ENCODE data around the gene ELMOD2.

The ELMOD2 gene, protein sequence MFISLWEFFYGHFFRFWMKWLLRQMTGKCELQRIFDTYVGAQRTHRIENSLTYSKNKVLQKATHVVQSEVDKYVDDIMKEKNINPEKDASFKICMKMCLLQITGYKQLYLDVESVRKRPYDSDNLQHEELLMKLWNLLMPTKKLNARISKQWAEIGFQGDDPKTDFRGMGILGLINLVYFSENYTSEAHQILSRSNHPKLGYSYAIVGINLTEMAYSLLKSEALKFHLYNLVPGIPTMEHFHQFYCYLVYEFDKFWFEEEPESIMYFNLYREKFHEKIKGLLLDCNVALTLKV

DNA sequence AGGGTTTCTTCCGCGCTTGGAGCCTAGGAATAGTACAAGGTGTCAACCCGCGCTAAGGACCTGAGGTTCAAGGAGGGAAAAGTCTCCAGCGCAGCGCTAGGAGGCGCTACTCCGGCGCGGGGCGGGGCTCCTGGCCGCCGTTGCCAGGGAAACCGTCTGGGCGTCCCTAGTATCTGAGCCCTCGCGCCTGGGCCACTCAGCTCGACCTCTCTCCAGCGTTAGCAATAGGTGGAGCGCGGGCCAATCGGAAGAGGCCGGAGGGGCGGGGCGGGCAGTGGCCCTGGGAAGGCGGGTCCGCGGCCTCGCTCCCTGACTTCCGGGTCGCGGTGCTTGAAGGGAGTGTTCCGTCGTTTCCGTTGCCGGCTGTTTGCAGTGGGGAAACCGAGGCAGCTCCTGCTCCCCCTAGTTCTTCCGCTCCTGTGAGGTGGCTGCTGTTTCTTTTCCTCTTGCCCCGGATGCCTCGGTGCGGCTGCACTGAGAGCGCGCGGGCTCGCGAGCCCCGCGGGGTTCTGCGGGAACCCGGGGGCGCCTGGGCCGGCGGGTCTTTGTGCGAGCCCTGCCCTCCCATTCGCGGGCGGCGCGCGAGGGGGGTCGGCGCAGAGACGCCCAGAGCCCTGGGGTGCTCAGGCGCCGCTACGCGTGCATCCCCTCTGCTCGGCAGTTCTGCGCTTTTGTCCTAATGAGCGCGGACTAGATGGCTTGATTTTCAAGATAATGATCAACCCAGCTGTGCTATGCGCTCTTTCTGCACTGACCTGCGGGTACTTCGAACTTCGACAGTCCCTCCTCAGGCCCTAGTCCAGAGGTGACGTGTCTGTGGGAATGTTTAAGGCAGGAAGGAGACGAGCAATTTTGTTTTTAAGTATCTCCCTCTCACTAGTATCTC lies at the start of gene ELMOD2:
Gene ELMOD2, plus strand, starts transcription at position 312 of the 886 bp plus-strand sequence. CDS start 1,261 bp downstream, outside the sequence.
- ChIA-PET POLR2A (interaction anchor here (0.6 to 1.5 kb wide), 6 partner anchors 9 to 841 kb away, joined by 3 to 11 read pairs (median 4); partner anchors contain the start of genes CLGN and SCOC), CTCF (interaction anchor here (0.6 to 2.5 kb wide), 9 partner anchors 10 to 360 kb away, joined by 3 to 8 read pairs (median 3); partner anchors contain the start of gene CLGN)
- H3K4me3 ChIP-seq (ENCODE audit: low read depth, low read length): peak within 1 kb of the TSS; percentile 89
- H3K27ac ChIP-seq (ENCODE audit: extremely low read depth, low read depth, low read length): peak within 1 kb of the TSS; percentile 28; the same call in 1 of the 2 replicates
- H3K4me1 ChIP-seq (ENCODE audit: control insufficient read depth, insufficient read depth, low read length): no peaks in the 10 kb centered on the region
- H3K36me3 ChIP-seq (ENCODE audit: control insufficient read depth in 2 of 2, insufficient read depth in 1 of 2, low read length in 2 of 2): peaks cover 0 to 26% of the 10 kb centered on the region in 2 experiments; a peak in 1 of 3 replicates
- H3K9me3 ChIP-seq (ENCODE audit: control insufficient read depth, insufficient read depth, low read depth, low read length): no peaks in the 10 kb centered on the region
- 0 out of 2 replicates have a peak, but pooled peaks have one; percentile 77 for TF ChIP-seq ZNF391 (tag by site-specific recombination; IDR thresholded peaks at IDR 0.05; ENCODE audit: borderline replicate concordance, low read depth)
- TF ChIP-seq KLF1 (tag by site-specific recombination; IDR thresholded peaks at IDR 0.05): peak; percentile 91
- TF ChIP-seq, protein P1, sequence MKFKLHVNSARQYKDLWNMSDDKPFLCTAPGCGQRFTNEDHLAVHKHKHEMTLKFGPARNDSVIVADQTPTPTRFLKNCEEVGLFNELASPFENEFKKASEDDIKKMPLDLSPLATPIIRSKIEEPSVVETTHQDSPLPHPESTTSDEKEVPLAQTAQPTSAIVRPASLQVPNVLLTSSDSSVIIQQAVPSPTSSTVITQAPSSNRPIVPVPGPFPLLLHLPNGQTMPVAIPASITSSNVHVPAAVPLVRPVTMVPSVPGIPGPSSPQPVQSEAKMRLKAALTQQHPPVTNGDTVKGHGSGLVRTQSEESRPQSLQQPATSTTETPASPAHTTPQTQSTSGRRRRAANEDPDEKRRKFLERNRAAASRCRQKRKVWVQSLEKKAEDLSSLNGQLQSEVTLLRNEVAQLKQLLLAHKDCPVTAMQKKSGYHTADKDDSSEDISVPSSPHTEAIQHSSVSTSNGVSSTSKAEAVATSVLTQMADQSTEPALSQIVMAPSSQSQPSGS (tag by site-specific recombination; IDR thresholded peaks at IDR 0.05; ENCODE audit: low read depth): no peak
- TF ChIP-seq SP2 (tag by site-specific recombination; IDR thresholded peaks at IDR 0.05): peak; percentile 92
- TF ChIP-seq SP3 (tag by site-specific recombination; IDR thresholded peaks at IDR 0.05): peak; percentile 88
- TF ChIP-seq, protein P2, sequence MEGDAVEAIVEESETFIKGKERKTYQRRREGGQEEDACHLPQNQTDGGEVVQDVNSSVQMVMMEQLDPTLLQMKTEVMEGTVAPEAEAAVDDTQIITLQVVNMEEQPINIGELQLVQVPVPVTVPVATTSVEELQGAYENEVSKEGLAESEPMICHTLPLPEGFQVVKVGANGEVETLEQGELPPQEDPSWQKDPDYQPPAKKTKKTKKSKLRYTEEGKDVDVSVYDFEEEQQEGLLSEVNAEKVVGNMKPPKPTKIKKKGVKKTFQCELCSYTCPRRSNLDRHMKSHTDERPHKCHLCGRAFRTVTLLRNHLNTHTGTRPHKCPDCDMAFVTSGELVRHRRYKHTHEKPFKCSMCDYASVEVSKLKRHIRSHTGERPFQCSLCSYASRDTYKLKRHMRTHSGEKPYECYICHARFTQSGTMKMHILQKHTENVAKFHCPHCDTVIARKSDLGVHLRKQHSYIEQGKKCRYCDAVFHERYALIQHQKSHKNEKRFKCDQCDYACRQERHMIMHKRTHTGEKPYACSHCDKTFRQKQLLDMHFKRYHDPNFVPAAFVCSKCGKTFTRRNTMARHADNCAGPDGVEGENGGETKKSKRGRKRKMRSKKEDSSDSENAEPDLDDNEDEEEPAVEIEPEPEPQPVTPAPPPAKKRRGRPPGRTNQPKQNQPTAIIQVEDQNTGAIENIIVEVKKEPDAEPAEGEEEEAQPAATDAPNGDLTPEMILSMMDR (tag by site-specific recombination; IDR thresholded peaks at IDR 0.05): peak; percentile 80
- TF ChIP-seq, protein P3, sequence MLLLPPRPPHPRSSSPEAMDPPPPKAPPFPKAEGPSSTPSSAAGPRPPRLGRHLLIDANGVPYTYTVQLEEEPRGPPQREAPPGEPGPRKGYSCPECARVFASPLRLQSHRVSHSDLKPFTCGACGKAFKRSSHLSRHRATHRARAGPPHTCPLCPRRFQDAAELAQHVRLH (tag by site-specific recombination; IDR thresholded peaks at IDR 0.05): peak; percentile 35; the same call in 1 of the 2 replicates
- TF ChIP-seq ZNF785 (tag by site-specific recombination; IDR thresholded peaks at IDR 0.05): no peak
- TF ChIP-seq, protein P4, sequence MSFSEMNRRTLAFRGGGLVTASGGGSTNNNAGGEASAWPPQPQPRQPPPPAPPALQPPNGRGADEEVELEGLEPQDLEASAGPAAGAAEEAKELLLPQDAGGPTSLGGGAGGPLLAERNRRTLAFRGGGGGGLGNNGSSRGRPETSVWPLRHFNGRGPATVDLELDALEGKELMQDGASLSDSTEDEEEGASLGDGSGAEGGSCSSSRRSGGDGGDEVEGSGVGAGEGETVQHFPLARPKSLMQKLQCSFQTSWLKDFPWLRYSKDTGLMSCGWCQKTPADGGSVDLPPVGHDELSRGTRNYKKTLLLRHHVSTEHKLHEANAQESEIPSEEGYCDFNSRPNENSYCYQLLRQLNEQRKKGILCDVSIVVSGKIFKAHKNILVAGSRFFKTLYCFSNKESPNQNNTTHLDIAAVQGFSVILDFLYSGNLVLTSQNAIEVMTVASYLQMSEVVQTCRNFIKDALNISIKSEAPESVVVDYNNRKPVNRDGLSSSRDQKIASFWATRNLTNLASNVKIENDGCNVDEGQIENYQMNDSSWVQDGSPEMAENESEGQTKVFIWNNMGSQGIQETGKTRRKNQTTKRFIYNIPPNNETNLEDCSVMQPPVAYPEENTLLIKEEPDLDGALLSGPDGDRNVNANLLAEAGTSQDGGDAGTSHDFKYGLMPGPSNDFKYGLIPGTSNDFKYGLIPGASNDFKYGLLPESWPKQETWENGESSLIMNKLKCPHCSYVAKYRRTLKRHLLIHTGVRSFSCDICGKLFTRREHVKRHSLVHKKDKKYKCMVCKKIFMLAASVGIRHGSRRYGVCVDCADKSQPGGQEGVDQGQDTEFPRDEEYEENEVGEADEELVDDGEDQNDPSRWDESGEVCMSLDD (tag by site-specific recombination; IDR thresholded peaks at IDR 0.05): peak; percentile 41
- TF ChIP-seq ZNF621 (tag by site-specific recombination; IDR thresholded peaks at IDR 0.05): no peak
- TF ChIP-seq KLF10 (tag by site-specific recombination; IDR thresholded peaks at IDR 0.05): 0 out of 2 replicates have a peak, but pooled peaks have one; percentile 14
- peak; percentile 63; the same call in 1 of the 2 replicates for TF ChIP-seq ZNF423 (tag by site-specific recombination; IDR thresholded peaks at IDR 0.05)
- TF ChIP-seq ZFP69B (tag by site-specific recombination; IDR thresholded peaks at IDR 0.05): no peak
- peak; percentile 87 for TF ChIP-seq ZNF335 (tag by site-specific recombination; conservative IDR thresholded peaks at IDR 0.05)
- TF ChIP-seq, protein P5, sequence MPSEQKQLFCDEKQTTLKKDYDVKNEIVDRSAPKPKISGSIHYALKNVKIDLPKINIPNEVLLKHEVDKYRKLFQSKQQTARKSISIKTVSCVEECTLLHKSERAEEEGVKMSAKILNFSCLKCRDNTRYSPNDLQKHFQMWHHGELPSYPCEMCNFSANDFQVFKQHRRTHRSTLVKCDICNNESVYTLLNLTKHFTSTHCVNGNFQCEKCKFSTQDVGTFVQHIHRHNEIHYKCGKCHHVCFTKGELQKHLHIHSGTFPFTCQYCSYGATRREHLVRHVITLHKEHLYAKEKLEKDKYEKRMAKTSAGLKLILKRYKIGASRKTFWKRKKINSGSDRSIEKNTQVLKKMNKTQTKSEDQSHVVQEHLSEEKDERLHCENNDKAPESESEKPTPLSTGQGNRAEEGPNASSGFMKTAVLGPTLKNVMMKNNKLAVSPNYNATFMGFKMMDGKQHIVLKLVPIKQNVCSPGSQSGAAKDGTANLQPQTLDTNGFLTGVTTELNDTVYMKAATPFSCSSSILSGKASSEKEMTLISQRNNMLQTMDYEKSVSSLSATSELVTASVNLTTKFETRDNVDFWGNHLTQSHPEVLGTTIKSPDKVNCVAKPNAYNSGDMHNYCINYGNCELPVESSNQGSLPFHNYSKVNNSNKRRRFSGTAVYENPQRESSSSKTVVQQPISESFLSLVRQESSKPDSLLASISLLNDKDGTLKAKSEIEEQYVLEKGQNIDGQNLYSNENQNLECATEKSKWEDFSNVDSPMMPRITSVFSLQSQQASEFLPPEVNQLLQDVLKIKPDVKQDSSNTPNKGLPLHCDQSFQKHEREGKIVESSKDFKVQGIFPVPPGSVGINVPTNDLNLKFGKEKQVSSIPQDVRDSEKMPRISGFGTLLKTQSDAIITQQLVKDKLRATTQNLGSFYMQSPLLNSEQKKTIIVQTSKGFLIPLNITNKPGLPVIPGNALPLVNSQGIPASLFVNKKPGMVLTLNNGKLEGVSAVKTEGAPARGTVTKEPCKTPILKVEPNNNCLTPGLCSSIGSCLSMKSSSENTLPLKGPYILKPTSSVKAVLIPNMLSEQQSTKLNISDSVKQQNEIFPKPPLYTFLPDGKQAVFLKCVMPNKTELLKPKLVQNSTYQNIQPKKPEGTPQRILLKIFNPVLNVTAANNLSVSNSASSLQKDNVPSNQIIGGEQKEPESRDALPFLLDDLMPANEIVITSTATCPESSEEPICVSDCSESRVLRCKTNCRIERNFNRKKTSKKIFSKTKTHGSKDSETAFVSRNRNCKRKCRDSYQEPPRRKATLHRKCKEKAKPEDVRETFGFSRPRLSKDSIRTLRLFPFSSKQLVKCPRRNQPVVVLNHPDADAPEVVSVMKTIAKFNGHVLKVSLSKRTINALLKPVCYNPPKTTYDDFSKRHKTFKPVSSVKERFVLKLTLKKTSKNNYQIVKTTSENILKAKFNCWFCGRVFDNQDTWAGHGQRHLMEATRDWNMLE (tag by site-specific recombination; conservative IDR thresholded peaks at IDR 0.05; ENCODE audit: low read depth): peak; percentile 63
- TF ChIP-seq ZNF341 (tag by site-specific recombination; IDR thresholded peaks at IDR 0.05; ENCODE audit: low read depth): 0 out of 2 replicates have a peak, but pooled peaks have one; percentile 21
- TF ChIP-seq ZSCAN30 (tag by site-specific recombination; IDR thresholded peaks at IDR 0.05): peak; percentile 50; the same call in 1 of the 2 replicates
- TF ChIP-seq, protein P6, sequence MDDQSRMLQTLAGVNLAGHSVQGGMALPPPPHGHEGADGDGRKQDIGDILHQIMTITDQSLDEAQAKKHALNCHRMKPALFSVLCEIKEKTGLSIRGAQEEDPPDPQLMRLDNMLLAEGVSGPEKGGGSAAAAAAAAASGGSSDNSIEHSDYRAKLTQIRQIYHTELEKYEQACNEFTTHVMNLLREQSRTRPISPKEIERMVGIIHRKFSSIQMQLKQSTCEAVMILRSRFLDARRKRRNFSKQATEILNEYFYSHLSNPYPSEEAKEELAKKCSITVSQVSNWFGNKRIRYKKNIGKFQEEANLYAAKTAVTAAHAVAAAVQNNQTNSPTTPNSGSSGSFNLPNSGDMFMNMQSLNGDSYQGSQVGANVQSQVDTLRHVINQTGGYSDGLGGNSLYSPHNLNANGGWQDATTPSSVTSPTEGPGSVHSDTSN (CRISPR knock-in tag; IDR thresholded peaks at IDR 0.05): no peak
- TF ChIP-seq ZNF610 (tag by site-specific recombination; IDR thresholded peaks at IDR 0.05; ENCODE audit: borderline replicate concordance): no peak; the same call in 1 of the 2 replicates
- TF ChIP-seq HOXC10 (CRISPR knock-in tag; IDR thresholded peaks at IDR 0.05): no peak

Data from HEK293 (cell line).